ENCODE results near the gene SPACA7.

GRCh38 chr13:112355274-112355838 lies 20.8 kb upstream of the SPACA7 start:
- TF ChIP-seq POLR2AphosphoS5 (IDR thresholded peaks at IDR 0.05; ENCODE audit: low read depth) = no peak
- TF ChIP-seq, protein P1, sequence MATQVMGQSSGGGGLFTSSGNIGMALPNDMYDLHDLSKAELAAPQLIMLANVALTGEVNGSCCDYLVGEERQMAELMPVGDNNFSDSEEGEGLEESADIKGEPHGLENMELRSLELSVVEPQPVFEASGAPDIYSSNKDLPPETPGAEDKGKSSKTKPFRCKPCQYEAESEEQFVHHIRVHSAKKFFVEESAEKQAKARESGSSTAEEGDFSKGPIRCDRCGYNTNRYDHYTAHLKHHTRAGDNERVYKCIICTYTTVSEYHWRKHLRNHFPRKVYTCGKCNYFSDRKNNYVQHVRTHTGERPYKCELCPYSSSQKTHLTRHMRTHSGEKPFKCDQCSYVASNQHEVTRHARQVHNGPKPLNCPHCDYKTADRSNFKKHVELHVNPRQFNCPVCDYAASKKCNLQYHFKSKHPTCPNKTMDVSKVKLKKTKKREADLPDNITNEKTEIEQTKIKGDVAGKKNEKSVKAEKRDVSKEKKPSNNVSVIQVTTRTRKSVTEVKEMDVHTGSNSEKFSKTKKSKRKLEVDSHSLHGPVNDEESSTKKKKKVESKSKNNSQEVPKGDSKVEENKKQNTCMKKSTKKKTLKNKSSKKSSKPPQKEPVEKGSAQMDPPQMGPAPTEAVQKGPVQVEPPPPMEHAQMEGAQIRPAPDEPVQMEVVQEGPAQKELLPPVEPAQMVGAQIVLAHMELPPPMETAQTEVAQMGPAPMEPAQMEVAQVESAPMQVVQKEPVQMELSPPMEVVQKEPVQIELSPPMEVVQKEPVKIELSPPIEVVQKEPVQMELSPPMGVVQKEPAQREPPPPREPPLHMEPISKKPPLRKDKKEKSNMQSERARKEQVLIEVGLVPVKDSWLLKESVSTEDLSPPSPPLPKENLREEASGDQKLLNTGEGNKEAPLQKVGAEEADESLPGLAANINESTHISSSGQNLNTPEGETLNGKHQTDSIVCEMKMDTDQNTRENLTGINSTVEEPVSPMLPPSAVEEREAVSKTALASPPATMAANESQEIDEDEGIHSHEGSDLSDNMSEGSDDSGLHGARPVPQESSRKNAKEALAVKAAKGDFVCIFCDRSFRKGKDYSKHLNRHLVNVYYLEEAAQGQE (IDR thresholded peaks at IDR 0.05; ENCODE audit: insufficient replicate concordance, low read depth) = no peak
- TF ChIP-seq CTCF (IDR thresholded peaks at IDR 0.05; ENCODE audit: insufficient read depth, low read length) = no peak
- no peak for TF ChIP-seq GABPA (IDR thresholded peaks at IDR 0.05; ENCODE audit: low read depth)

Data from HL-60 (cell line).